CD4-positive, CD25-positive, alpha-beta regulatory T cell (primary cell): ENCODE data around the gene LPCAT3. TPM values are rescaled to one million over a fixed set of nuclear protein-coding genes. Genes with fewer than 3 reads are reported as not detected.
A peak's percentile ranks its signal among the peaks of the same experiment; 100 is the strongest.
"Not testable (repeated sequence)": the region's sequence is repeated elsewhere in the genome, so short reads cannot be mapped to it uniquely, and the experiment has no call there.

ENCODE experiments used
- ATAC-seq, 2 donors: fragments of 150-1000 bp; cut with Tn5 transposase; one replicate each; pipeline ENCODE4 v1.10.0; 2021; ENCODE audit warnings: low read depth in 2 of 2, moderate number of reproducible peaks in 2 of 2, moderate library complexity in 1 of 2
- DNase-seq, 3 donors: peaks; one replicate each; pipeline versions ENCODE4 v3.0.0 to v3.0.0-alpha.2; 2012 to 2022; ENCODE audit warnings: mixed read lengths in 1 of 3
- H3K27ac ChIP-seq: one replicate; pipeline ENCODE4 v1.7.0; 2013; ENCODE audit warnings: mild to moderate bottlenecking, low read length; ENCODE audit not compliant: insufficient read depth, poor library complexity, severe bottlenecking
- H3K27me3 ChIP-seq: one replicate; pipeline ENCODE4 v1.7.0; 2013; ENCODE audit warnings: low read length; ENCODE audit not compliant: control insufficient read depth, insufficient read depth
- H3K36me3 ChIP-seq: one replicate; pipeline ENCODE4 v1.7.0; 2013; ENCODE audit warnings: mild to moderate bottlenecking, low read length, moderate library complexity; ENCODE audit not compliant: control insufficient read depth, insufficient read depth
- H3K4me1 ChIP-seq: 2 replicates; pipeline ENCODE4 v1.7.0; 2013; ENCODE audit warnings: mild to moderate bottlenecking, low read length; ENCODE audit not compliant: insufficient read depth, control insufficient read depth, poor library complexity, severe bottlenecking
- H3K4me3 ChIP-seq: one replicate; pipeline ENCODE4 v1.7.0; 2013; ENCODE audit warnings: low read depth, mild to moderate bottlenecking, low read length, moderate library complexity
- H3K9me3 ChIP-seq, 2 experiments: 1 replicate in 1 of 2; 2 replicates in 1 of 2; pipeline ENCODE4 v1.7.0; 2013; ENCODE audit warnings: low read length in 2 of 2, mild to moderate bottlenecking in 1 of 2, moderate library complexity in 1 of 2; ENCODE audit not compliant: control insufficient read depth in 2 of 2
- H3K27ac Mint-ChIP-seq, 3 donors: one replicate each; pipeline ENCODE4 v1.8.0; 2020 to 2022; ENCODE audit warnings: mild to moderate bottlenecking in 3 of 3, mixed read lengths in 3 of 3, moderate library complexity in 2 of 3
- H3K27me3 Mint-ChIP-seq: one replicate; pipeline ENCODE4 v1.8.0; 2022; ENCODE audit warnings: mild to moderate bottlenecking, mixed read lengths
- H3K36me3 Mint-ChIP-seq: one replicate; pipeline ENCODE4 v1.8.0; 2020; ENCODE audit warnings: mixed read lengths
- H3K4me1 Mint-ChIP-seq, 4 donors: one replicate each; pipeline ENCODE4 v1.8.0; 2020 to 2022; ENCODE audit warnings: mixed read lengths in 4 of 4, mild to moderate bottlenecking in 1 of 4
- H3K4me3 Mint-ChIP-seq, 4 donors: one replicate each; pipeline ENCODE4 v1.8.0; 2020 to 2022; ENCODE audit warnings: mild to moderate bottlenecking in 4 of 4, mixed read lengths in 4 of 4, moderate library complexity in 3 of 4
- H3K9me3 Mint-ChIP-seq, 7 donors: one replicate each; pipeline ENCODE4 v1.8.0; 2020 to 2022; ENCODE audit warnings: mixed read lengths in 7 of 7, mild to moderate bottlenecking in 3 of 7, moderate library complexity in 2 of 7
- polyA plus RNA-seq, 4 donors: library from polyadenylated mRNA; unstranded; fragments of 300-500 nt; fragmentation: Illumina TruSeq; gene quantifications; one replicate each; pipeline ENCODE4 v1.2.3, GENCODE V29; 2021
- total RNA-seq: library from RNA; stranded (reverse); gene quantifications from one replicate; pipeline ENCODE4 v1.2.3, GENCODE V29; 2022

Gene LPCAT3
- total and polyA plus RNA-seq, 5 donors from 2014 or later = 25.0 to 32.8 (median 30.8) TPM

DNA sequence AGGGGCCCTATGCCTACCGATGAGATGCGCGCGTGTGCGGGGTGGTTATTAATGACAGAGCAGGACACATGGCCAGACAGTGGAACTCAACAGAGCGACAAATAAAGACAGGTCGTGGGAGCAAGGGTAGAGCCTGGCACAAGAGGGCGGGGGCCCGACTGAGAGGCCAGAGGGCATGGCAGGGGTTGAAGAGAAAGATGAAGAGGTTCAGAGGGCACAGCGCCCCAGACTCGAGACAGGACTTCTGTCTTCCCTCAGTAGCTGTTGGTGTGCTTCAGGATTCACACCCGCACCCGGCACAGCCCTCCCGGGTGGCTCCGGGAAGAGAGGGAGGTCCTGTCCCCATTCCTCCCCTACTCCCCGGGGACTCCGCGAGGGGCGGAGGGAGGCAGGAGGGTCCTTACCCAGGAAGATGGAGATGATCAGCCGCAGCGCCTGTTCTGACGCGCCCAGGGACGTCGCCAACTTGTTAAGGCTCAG, 366 bp downstream of the LPCAT3 start:
- Histone ChIP-seq H3K27ac (peak overlapping the region; percentile 92), H3K36me3 (peaks cover 4% of the 10 kb centered on the region), H3K4me1 (peaks cover 17% of the 10 kb centered on the region), H3K27me3 (no peaks in the 10 kb centered on the region), H3K9me3 (no peaks in the 10 kb centered on the region), H3K4me3 (peak overlapping the region; percentile 70)
- peaks cover 15% of the 10 kb centered on the region for H3K36me3 Mint-ChIP-seq
- peak overlapping the region; percentile 7 to 91 (median 88) for H3K27ac Mint-ChIP-seq
- peak in 1 of 2 donors; percentile 1 for ATAC-seq
- peak overlapping the region; percentile 90 to 99 (median 93) for H3K4me3 Mint-ChIP-seq
- H3K4me1 Mint-ChIP-seq = peaks cover 12 to 45% (median 28%) of the 10 kb centered on the region in 4 donors
- no peaks in the 10 kb centered on the region for H3K9me3 Mint-ChIP-seq
- H3K27me3 Mint-ChIP-seq = peaks cover 6% of the 10 kb centered on the region
- DNase-seq = no peak

GRCh38 chr12:7016958-7017571, 1.2 kb downstream of the LPCAT3 start:
- Mint-ChIP-seq H3K36me3 (peaks cover 21% of the 10 kb centered on the region), H3K4me1 (peaks cover 20 to 49% (median 28%) of the 10 kb centered on the region in 4 donors), H3K27ac (peak overlapping the region in 2 of 3 donors; percentile 88 to 91), H3K4me3 (peak overlapping the region; percentile 90 to 99 (median 93)), H3K9me3 (no peaks in the 10 kb centered on the region), H3K27me3 (peaks cover 6% of the 10 kb centered on the region)
- H3K27ac ChIP-seq = no peak overlapping the region
- peak overlapping the region; percentile 70 for H3K4me3 ChIP-seq
- DNase-seq (no peak), ATAC-seq (no peak)
- H3K4me1 ChIP-seq = peaks cover 17% of the 10 kb centered on the region
- H3K9me3 ChIP-seq = no peaks in the 10 kb centered on the region
- no peaks in the 10 kb centered on the region for H3K27me3 ChIP-seq
- H3K36me3 ChIP-seq = peaks cover 10% of the 10 kb centered on the region

DNA sequence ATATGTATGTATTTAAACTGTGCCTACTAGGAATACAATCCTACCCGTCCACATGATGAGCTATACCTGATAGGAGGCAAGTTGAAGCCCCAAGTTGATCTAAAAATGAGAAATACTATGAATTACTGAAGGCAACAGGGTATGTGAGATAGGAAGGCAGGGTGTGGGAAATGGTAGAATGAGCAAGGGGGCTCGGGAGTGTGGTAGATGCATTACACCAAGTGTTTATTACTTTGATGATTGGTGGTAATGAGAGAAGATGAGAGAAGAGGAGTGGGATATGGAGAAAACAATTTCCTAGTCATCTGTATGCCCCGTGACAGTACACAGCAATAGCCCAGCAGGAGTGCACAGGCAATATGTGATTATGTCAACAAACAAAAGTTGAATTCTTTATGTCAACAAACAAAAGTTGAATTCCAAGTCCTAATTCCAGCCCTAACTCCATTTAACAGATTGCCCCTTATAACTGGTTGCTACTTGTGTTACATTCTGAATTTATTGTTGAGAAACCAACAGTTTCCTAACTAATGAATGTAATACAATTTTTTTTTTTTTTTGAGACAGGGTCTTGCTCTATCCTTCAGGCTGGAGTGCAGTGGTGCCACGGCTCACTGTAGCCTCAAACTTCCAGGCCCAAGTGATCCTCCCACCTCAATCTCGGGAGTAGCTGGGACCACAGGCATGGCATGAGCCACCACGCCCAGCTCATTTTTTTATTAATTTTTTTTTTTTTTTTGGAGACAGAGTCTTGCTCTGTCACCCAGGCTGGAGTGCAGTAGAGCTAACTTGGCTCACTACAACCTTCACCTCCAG, 2.5 kb downstream of the LPCAT3 start:
- Mint-ChIP-seq H3K27me3 (peaks cover 6% of the 10 kb centered on the region), H3K4me3 (peak overlapping the region in 3 of 4 donors; percentile 21 to 64 (median 35)), H3K4me1 (peaks cover 20 to 49% (median 28%) of the 10 kb centered on the region in 4 donors), H3K36me3 (peaks cover 21% of the 10 kb centered on the region), H3K9me3 (no peaks in the 10 kb centered on the region), H3K27ac (no peak overlapping the region)
- no peak for DNase-seq
- H3K9me3 ChIP-seq = no peaks in the 10 kb centered on the region
- H3K27me3 ChIP-seq = no peaks in the 10 kb centered on the region
- peaks cover 10% of the 10 kb centered on the region for H3K36me3 ChIP-seq
- no peak overlapping the region for H3K4me3 ChIP-seq
- no peak overlapping the region for H3K27ac ChIP-seq
- peaks cover 17% of the 10 kb centered on the region for H3K4me1 ChIP-seq
- ATAC-seq = no peak

- no peak for DNase-seq
- Histone ChIP-seq H3K4me1 (peaks cover 14% of the 10 kb centered on the region), H3K36me3 (peaks cover 10% of the 10 kb centered on the region), H3K9me3 (no peaks in the 10 kb centered on the region), H3K4me3 (no peak overlapping the region), H3K27ac (no peak overlapping the region), H3K27me3 (no peaks in the 10 kb centered on the region)
- peak overlapping the region in 1 of 4 donors; percentile 39 for H3K4me3 Mint-ChIP-seq
- no peak for ATAC-seq
- no peaks in the 10 kb centered on the region for H3K9me3 Mint-ChIP-seq
- H3K27me3 Mint-ChIP-seq = no peaks in the 10 kb centered on the region
- peaks cover 33 to 63% (median 40%) of the 10 kb centered on the region in 4 donors for H3K4me1 Mint-ChIP-seq
- peak overlapping the region in 1 of 3 donors; percentile 16 for H3K27ac Mint-ChIP-seq
- H3K36me3 Mint-ChIP-seq = peaks cover 25% of the 10 kb centered on the region
Observed at GRCh38 chr12:7013101-7013500, 5.2 kb downstream of the LPCAT3 start.

DNA sequence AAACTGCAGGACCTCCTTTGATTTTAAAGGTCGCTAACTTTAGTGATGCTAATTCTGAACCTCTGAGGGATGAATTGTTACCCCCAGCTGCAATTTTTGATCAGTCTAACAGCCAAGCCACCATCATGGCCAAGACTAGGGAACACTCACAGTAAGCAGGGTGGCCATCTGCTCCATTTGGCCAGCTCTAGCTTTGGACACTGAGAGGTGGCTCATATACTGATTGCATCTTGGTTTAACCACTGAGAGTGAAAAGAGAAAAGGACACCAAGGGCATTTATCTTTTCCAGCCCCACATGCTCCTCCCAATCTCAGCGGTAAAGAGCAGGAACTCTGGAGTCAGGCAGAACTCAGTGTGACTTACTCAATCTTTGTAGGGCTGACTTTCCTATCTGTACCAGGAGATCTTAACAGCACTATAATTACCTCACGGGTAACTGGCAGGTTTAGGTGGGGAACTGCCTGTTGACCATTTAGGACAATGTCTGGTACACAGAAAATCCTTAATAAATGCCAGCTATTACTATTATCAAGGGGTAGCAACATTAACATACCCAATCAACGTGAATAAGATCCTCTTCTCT, 6.2 kb downstream of the LPCAT3 start:
- DNase-seq = no peak
- H3K27ac ChIP-seq = no peak overlapping the region
- Mint-ChIP-seq H3K27ac (no peak overlapping the region), H3K27me3 (no peaks in the 10 kb centered on the region), H3K36me3 (peaks cover 25% of the 10 kb centered on the region), H3K4me1 (peaks cover 30 to 59% (median 41%) of the 10 kb centered on the region in 4 donors), H3K4me3 (peak overlapping the region in 1 of 4 donors; percentile 10), H3K9me3 (no peaks in the 10 kb centered on the region)
- peaks cover 10% of the 10 kb centered on the region for H3K36me3 ChIP-seq
- no peak for ATAC-seq
- H3K4me3 ChIP-seq = no peak overlapping the region
- no peaks in the 10 kb centered on the region for H3K9me3 ChIP-seq
- H3K4me1 ChIP-seq = peaks cover 9% of the 10 kb centered on the region
- no peaks in the 10 kb centered on the region for H3K27me3 ChIP-seq

GRCh38 chr12:7011398-7011797, 6.9 kb downstream of the LPCAT3 start:
- peaks cover 22 to 52% (median 38%) of the 10 kb centered on the region in 4 donors for H3K4me1 Mint-ChIP-seq
- H3K36me3 ChIP-seq = peaks cover 10% of the 10 kb centered on the region
- peaks cover 25% of the 10 kb centered on the region for H3K36me3 Mint-ChIP-seq
- H3K4me1 ChIP-seq, H3K9me3 Mint-ChIP-seq, H3K4me3 Mint-ChIP-seq, ATAC-seq, H3K27me3 ChIP-seq, DNase-seq, H3K27ac ChIP-seq, H3K4me3 ChIP-seq, H3K27ac Mint-ChIP-seq, H3K9me3 ChIP-seq, H3K27me3 Mint-ChIP-seq: not testable (repeated sequence)

- peaks cover 10% of the 10 kb centered on the region for H3K36me3 ChIP-seq
- no peaks in the 10 kb centered on the region for H3K9me3 ChIP-seq
- Mint-ChIP-seq H3K4me3 (no peak overlapping the region), H3K27ac (no peak overlapping the region), H3K36me3 (peaks cover 25% of the 10 kb centered on the region), H3K9me3 (no peaks in the 10 kb centered on the region), H3K4me1 (peaks cover 19 to 45% (median 34%) of the 10 kb centered on the region in 4 donors), H3K27me3 (no peaks in the 10 kb centered on the region)
- H3K4me1 ChIP-seq = peaks cover 7% of the 10 kb centered on the region
- DNase-seq (no peak), ATAC-seq (no peak)
- H3K4me3 ChIP-seq = no peak overlapping the region
- no peaks in the 10 kb centered on the region for H3K27me3 ChIP-seq
- no peak overlapping the region for H3K27ac ChIP-seq
Observed at GRCh38 chr12:7009512-7009911, 8.8 kb downstream of the LPCAT3 start.
